CD14-positive monocyte (primary cell): ENCODE results near the gene ALPK3. TPM values are rescaled to one million over a fixed set of nuclear protein-coding genes. Genes with fewer than 3 reads are reported as not detected.

ENCODE experiments used
- DNase-seq, 3 donors: peaks; one replicate each; pipeline ENCODE4 v3.0.0-alpha.2; 2011 to 2022
- H2AFZ ChIP-seq: 2 replicates; pipeline ENCODE4 v1.6.0; 2012; ENCODE audit warnings: mild to moderate bottlenecking, low read depth, low read length, inconsistent platforms; ENCODE audit not compliant: insufficient read depth, poor library complexity, severe bottlenecking
- H3K27ac ChIP-seq, 2 donors: 1 replicate in 1 of 2; 2 replicates in 1 of 2; pipeline ENCODE4 v1.5.1; 2012 to 2013; ENCODE audit warnings: low read length in 2 of 2, control low read depth in 1 of 2, inconsistent platforms in 1 of 2, low read depth in 1 of 2, mild to moderate bottlenecking in 1 of 2
- H3K27me3 ChIP-seq, 2 donors: one replicate each; pipeline versions ENCODE4 v1.6.0 to v1.6.1; 2011 to 2013; ENCODE audit warnings: low read length in 2 of 2; ENCODE audit not compliant: control insufficient read depth in 2 of 2, insufficient read depth in 2 of 2
- H3K36me3 ChIP-seq, 2 donors: replicated peaks in 1 of 2; 1 replicate in 1 of 2; 2 replicates in 1 of 2; pipeline versions ENCODE4 v1.5.1 to v1.6.1; 2012 to 2013; ENCODE audit warnings: low read length in 2 of 2, control low read depth in 1 of 2, inconsistent platforms in 1 of 2, mild to moderate bottlenecking in 1 of 2; ENCODE audit not compliant: insufficient read depth in 2 of 2, control insufficient read depth in 1 of 2
- H3K4me1 ChIP-seq, 2 donors: 1 replicate in 1 of 2; 2 replicates in 1 of 2; pipeline versions ENCODE4 v1.5.1 to v1.6.1; 2012 to 2013; ENCODE audit warnings: low read length in 2 of 2, control low read depth in 1 of 2, inconsistent platforms in 1 of 2, mild to moderate bottlenecking in 1 of 2, moderate library complexity in 1 of 2; ENCODE audit not compliant: insufficient read depth in 2 of 2, control insufficient read depth in 1 of 2
- H3K4me2 ChIP-seq: replicated peaks from 2 replicates; pipeline ENCODE3; 2012; ENCODE audit warnings: low read length, moderate library complexity, mild to moderate bottlenecking; ENCODE audit not compliant: poor library complexity, severe bottlenecking; ENCODE audit errors: extremely low read depth
- H3K4me3 ChIP-seq, 3 experiments: fragments of 200-600 bp in 1 of 3; sonication (generic) in 1 of 3; replicated peaks in 1 of 3; 1 replicate in 2 of 3; 2 replicates in 1 of 3; pipeline ENCODE4 v1.5.1; 2011 to 2013; ENCODE audit warnings: low read length in 3 of 3, mild to moderate bottlenecking in 3 of 3, control low read depth in 2 of 3, low read depth in 2 of 3, inconsistent platforms in 1 of 3, moderate library complexity in 1 of 3
- H3K79me2 ChIP-seq: 2 replicates; pipeline ENCODE4 v1.6.0; 2012; ENCODE audit warnings: mild to moderate bottlenecking, control low read depth, inconsistent platforms, low read length, moderate library complexity; ENCODE audit not compliant: insufficient read depth
- H3K9ac ChIP-seq: 2 replicates; pipeline ENCODE4 v1.6.0; 2017; ENCODE audit warnings: low read length, mild to moderate bottlenecking; ENCODE audit not compliant: insufficient read depth, poor library complexity, severe bottlenecking
- H3K9me3 ChIP-seq, 2 donors: replicated peaks in 1 of 2; 1 replicate in 1 of 2; 2 replicates in 1 of 2; pipeline versions ENCODE4 v1.5.1 to v1.6.1; 2012 to 2013; ENCODE audit warnings: low read length in 2 of 2, control low read depth in 1 of 2; ENCODE audit not compliant: control insufficient read depth in 1 of 2, insufficient read depth in 1 of 2
- H4K20me1 ChIP-seq: 2 replicates; pipeline ENCODE4 v1.6.0; 2012; ENCODE audit warnings: mild to moderate bottlenecking, low read length, control low read depth, moderate library complexity; ENCODE audit not compliant: insufficient read depth
- H3K27ac Mint-ChIP-seq, 7 donors: one replicate each; pipeline ENCODE4 v1.8.0; 2020; ENCODE audit warnings: mild to moderate bottlenecking in 7 of 7, mixed read lengths in 7 of 7, moderate library complexity in 6 of 7, inconsistent platforms in 2 of 7
- H3K27me3 Mint-ChIP-seq, 3 donors: one replicate each; pipeline ENCODE4 v1.8.0; 2021 to 2022; ENCODE audit warnings: low read depth in 3 of 3, mild to moderate bottlenecking in 3 of 3, mixed read lengths in 3 of 3, moderate library complexity in 3 of 3, inconsistent platforms in 1 of 3
- H3K36me3 Mint-ChIP-seq, 2 donors: one replicate each; pipeline ENCODE4 v1.8.0; 2020; ENCODE audit warnings: mixed read lengths in 2 of 2, inconsistent platforms in 1 of 2, mild to moderate bottlenecking in 1 of 2
- H3K4me1 Mint-ChIP-seq: one replicate; pipeline ENCODE4 v1.8.0; 2020; ENCODE audit warnings: mild to moderate bottlenecking, mixed read lengths
- H3K4me3 Mint-ChIP-seq, 2 donors: one replicate each; pipeline ENCODE4 v1.8.0; 2020; ENCODE audit warnings: mild to moderate bottlenecking in 2 of 2, mixed read lengths in 2 of 2, moderate library complexity in 1 of 2
- H3K9me3 Mint-ChIP-seq, 7 donors: one replicate each; pipeline ENCODE4 v1.8.0; 2020 to 2022; ENCODE audit warnings: mixed read lengths in 7 of 7, mild to moderate bottlenecking in 6 of 7, moderate library complexity in 6 of 7, inconsistent platforms in 2 of 7
- WGBS: methylation state at CpG from one replicate; pipeline ENCODE4 v1.1.5; 2013; ENCODE audit warnings: missing lambda C conversion rate; ENCODE audit not compliant: insufficient coverage; 5-methylcytosine and 5-hydroxymethylcytosine counted together
- intact Hi-C, 2 donors: fragments of 100-400 bp; cut with micrococcal nuclease; formaldehyde crosslinking; loops; one replicate each; pipeline versions ENCODE4 v1.15.0 to v1.15.1; 2023
- polyA plus RNA-seq, 3 donors: library from polyadenylated mRNA; depleted of rRNA in 1 of 3; unstranded in 2 of 3; stranded (reverse) in 1 of 3; fragments of 300-500 nt in 2 of 3; fragments of >200 nt in 1 of 3; fragmentation: Illumina TruSeq in 2 of 3; gene quantifications; 1 replicate in 2 of 3; 2 replicates in 1 of 3; pipeline ENCODE4 v1.2.3, GENCODE V29; 2012 to 2021
- TF ChIP-seq, protein P1 (sequence below): fragments of 200-600 bp; IDR thresholded peaks from one replicate; pipeline ENCODE4 v1.8.0; 2022; ENCODE audit warnings: antibody characterized with exemption, mild to moderate bottlenecking

ALPK3 gene
- polyA plus RNA-seq, 3 donors, result 0.02 to 0.12 TPM; not detected in 1

DNA sequence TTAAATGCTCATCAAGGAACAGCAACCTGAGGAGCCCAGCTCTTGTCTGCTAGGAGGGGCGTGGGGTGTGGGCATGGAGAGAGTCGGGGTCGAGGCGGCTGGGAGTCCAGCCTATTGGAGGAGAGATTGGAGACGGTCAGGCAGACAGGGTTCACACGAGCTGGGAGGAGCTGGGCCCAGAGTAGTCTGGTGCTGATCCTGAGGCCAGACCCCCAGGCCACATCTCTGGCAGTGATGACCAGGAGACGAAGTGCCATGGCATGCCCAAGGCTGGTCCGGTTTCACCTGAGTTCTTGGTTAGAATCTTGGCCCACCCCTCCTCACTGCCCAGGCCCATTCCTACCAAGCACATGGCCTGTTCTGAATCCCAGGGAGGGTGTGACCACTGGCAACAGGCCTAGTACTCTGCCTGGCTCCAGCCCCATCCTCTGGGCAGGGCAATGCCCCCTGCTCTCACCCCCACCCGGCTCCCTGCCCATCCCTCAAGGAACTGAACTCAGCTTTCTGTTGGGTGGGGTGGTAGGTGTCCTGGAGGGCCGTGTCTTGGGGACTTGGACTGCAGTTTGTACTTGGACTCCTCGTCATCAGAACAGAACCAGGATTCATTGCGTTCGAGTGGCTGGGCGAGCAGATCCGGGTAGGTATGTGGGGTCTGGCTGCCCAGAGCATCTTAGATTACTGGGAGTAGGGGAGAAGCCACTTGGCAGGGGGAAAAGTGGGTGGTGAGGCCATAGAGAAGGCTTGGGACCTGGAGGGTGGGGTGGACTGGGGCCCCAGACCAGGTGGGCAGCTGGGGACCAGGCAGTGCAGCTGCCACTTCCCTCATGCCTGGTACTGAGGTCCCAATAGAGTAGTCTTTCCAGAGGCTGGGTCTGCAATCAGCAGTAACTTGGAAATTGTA is 88.1 kb downstream of the ALPK3 start:
- intact Hi-C loops, result no loop called here
- no peaks in the 10 kb centered on the region for H3K27me3 ChIP-seq
- Mint-ChIP-seq H3K27me3 (peaks cover 2% of the 10 kb centered on the region in 3 donors), H3K27ac (no peak overlapping the region), H3K36me3 (no peaks in the 10 kb centered on the region), H3K4me1 (no peaks in the 10 kb centered on the region), H3K4me3 (no peak overlapping the region), H3K9me3 (peaks cover 4 to 15% (median 11%) of the 10 kb centered on the region in 7 donors)
- no peak overlapping the region for H2AFZ ChIP-seq
- TF ChIP-seq, protein P1, sequence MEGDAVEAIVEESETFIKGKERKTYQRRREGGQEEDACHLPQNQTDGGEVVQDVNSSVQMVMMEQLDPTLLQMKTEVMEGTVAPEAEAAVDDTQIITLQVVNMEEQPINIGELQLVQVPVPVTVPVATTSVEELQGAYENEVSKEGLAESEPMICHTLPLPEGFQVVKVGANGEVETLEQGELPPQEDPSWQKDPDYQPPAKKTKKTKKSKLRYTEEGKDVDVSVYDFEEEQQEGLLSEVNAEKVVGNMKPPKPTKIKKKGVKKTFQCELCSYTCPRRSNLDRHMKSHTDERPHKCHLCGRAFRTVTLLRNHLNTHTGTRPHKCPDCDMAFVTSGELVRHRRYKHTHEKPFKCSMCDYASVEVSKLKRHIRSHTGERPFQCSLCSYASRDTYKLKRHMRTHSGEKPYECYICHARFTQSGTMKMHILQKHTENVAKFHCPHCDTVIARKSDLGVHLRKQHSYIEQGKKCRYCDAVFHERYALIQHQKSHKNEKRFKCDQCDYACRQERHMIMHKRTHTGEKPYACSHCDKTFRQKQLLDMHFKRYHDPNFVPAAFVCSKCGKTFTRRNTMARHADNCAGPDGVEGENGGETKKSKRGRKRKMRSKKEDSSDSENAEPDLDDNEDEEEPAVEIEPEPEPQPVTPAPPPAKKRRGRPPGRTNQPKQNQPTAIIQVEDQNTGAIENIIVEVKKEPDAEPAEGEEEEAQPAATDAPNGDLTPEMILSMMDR, result no peak
- H3K9me3 ChIP-seq, result peaks cover 0 to 11% of the 10 kb centered on the region in 2 donors
- H4K20me1 ChIP-seq, result no peaks in the 10 kb centered on the region
- no peak overlapping the region for H3K4me2 ChIP-seq
- DNase-seq, result no peak
- 96% methylated on average over 13 of the region's 15 CpGs for WGBS
- no peaks in the 10 kb centered on the region for H3K79me2 ChIP-seq
- H3K36me3 ChIP-seq, result no peaks in the 10 kb centered on the region
- H3K27ac ChIP-seq, result no peak overlapping the region
- no peaks in the 10 kb centered on the region for H3K4me1 ChIP-seq
- no peak overlapping the region for H3K4me3 ChIP-seq
- no peak overlapping the region for H3K9ac ChIP-seq

DNA sequence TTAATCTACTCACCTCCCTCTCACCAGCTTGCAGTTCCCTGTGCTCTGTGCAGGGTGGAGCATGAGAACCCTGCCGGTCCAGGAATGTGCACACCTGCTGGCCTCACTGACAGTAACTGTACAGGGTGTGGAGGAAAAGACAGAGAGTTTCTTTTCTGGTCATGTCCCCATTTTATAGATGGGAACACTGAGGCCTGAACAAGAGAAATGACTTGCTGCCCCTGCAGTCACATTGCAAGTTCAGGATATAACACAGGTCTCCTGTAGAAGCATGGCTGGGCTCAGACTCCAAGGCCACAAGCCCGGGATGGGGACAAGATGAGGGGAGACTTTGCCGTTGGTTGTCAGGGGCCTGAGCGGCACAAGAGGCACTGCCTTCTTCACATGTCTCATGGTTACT is 90.6 kb downstream of the ALPK3 start:
- H3K9ac ChIP-seq, result no peak overlapping the region
- no peak for DNase-seq
- Mint-ChIP-seq H3K4me3 (no peak overlapping the region), H3K4me1 (no peaks in the 10 kb centered on the region), H3K9me3 (peaks cover 0 to 3% (median 0%) of the 10 kb centered on the region in 7 donors), H3K27ac (no peak overlapping the region), H3K27me3 (peaks cover 1 to 5% (median 2%) of the 10 kb centered on the region in 3 donors), H3K36me3 (no peaks in the 10 kb centered on the region)
- no peak overlapping the region for H3K27ac ChIP-seq
- H3K36me3 ChIP-seq, result no peaks in the 10 kb centered on the region
- no peaks in the 10 kb centered on the region for H4K20me1 ChIP-seq
- H2AFZ ChIP-seq, result no peak overlapping the region
- H3K9me3 ChIP-seq, result no peaks in the 10 kb centered on the region
- H3K4me2 ChIP-seq, result no peak overlapping the region
- H3K4me1 ChIP-seq, result no peaks in the 10 kb centered on the region
- no CpG with 5 or more reads among the region's 4 CpGs for WGBS
- TF ChIP-seq, protein P1, result no peak
- H3K79me2 ChIP-seq, result no peaks in the 10 kb centered on the region
- H3K27me3 ChIP-seq, result no peaks in the 10 kb centered on the region
- intact Hi-C loops, result no loop called here
- no peak overlapping the region for H3K4me3 ChIP-seq
